A549 (cell line): ENCODE data around the gene RUVBL2. TPM values are rescaled to one million over a fixed set of nuclear protein-coding genes. Genes with fewer than 3 reads are reported as not detected.

ENCODE experiments used
- BCL3 ChIP-seq: fragments of >200 bp; sonication (Bioruptor Twin); formaldehyde crosslinking; IDR thresholded peaks from 3 replicates; pipeline ENCODE4 v1.6.1; 2016
- CHD4 ChIP-seq: fragments of 200-600 bp; sonication (generic); IDR thresholded peaks from 2 replicates; pipeline ENCODE4 v1.6.1; 2016; ENCODE audit warnings: antibody characterized with exemption, mild to moderate bottlenecking, borderline replicate concordance
- HEYL ChIP-seq: fragments of 250-450 bp; sonication (Bioruptor Pico); IDR thresholded peaks from 2 replicates; pipeline ENCODE4 v1.8.0; 2021; ENCODE audit warnings: mild to moderate bottlenecking, moderate library complexity
- HMGXB4 ChIP-seq: fragments of 250-450 bp; sonication (Bioruptor Pico); IDR thresholded peaks from 2 replicates; pipeline ENCODE4 v1.5.0; 2021; ENCODE audit warnings: mild to moderate bottlenecking, moderate library complexity, borderline replicate concordance
- HOXA7 ChIP-seq: fragments of 250-450 bp; sonication (Bioruptor Pico); IDR thresholded peaks from 2 replicates; pipeline ENCODE4 v1.5.0; 2020; ENCODE audit warnings: mild to moderate bottlenecking, moderate library complexity
- KDM1A ChIP-seq: fragments of 200-600 bp; sonication (generic); IDR thresholded peaks from 2 replicates; pipeline ENCODE4 v1.6.1; 2016; ENCODE audit warnings: low read depth, mild to moderate bottlenecking
- MAFK ChIP-seq: fragments of 450-650 bp; IDR thresholded peaks from 2 replicates; pipeline ENCODE4 v1.6.1; 2014; ENCODE audit not compliant: partially characterized antibody
- NPAS2 ChIP-seq: fragments of 250-450 bp; sonication (Bioruptor Pico); IDR thresholded peaks from 2 replicates; pipeline ENCODE4 v1.8.0; 2022; ENCODE audit warnings: mild to moderate bottlenecking, moderate library complexity, borderline replicate concordance
- PHF8 ChIP-seq: fragments of 200-600 bp; sonication (generic); IDR thresholded peaks from 2 replicates; pipeline ENCODE4 v1.6.1; 2016; ENCODE audit warnings: low read depth, mild to moderate bottlenecking, antibody characterized with exemption, moderate library complexity, borderline replicate concordance
- POLR2AphosphoS2 ChIP-seq: conservative IDR thresholded peaks from 2 replicates; pipeline ENCODE4 v1.6.1; 2012; ENCODE audit warnings: low read length, improper control_type of control experiment, inconsistent platforms
- RAD21 ChIP-seq, 2 experiments: fragments of >200 bp in 1 of 2; sonication (Bioruptor Twin) in 1 of 2; formaldehyde crosslinking in 1 of 2; IDR thresholded peaks in 1 of 2; conservative IDR thresholded peaks in 1 of 2; 2 replicates in 1 of 2; 3 replicates in 1 of 2; pipeline ENCODE4 v1.6.1; 2012 to 2018; ENCODE audit warnings: inconsistent platforms in 1 of 2
- RCOR1 ChIP-seq: fragments of 150-350 bp; IDR thresholded peaks from 2 replicates; pipeline ENCODE4 v1.6.1; 2014; ENCODE audit warnings: antibody characterized with exemption, low read length, low read depth
- SMC3 ChIP-seq: fragments of >200 bp; sonication (Bioruptor Twin); formaldehyde crosslinking; IDR thresholded peaks from 3 replicates; pipeline ENCODE4 v1.6.1; 2018; ENCODE audit warnings: inconsistent platforms
- SREBF2 ChIP-seq: fragments of 450-650 bp; IDR thresholded peaks from 2 replicates; pipeline ENCODE4 v1.6.1; 2014; ENCODE audit warnings: mild to moderate bottlenecking, moderate library complexity
- ZNF302 ChIP-seq: fragments of 250-450 bp; sonication (Bioruptor Pico); IDR thresholded peaks from 2 replicates; pipeline ENCODE4 v1.9.0; 2021; ENCODE audit warnings: inconsistent platforms, mild to moderate bottlenecking, moderate library complexity
- polyA plus RNA-seq, 4 experiments: library from polyadenylated mRNA; depleted of rRNA in 3 of 4; stranded (reverse); fragments of >200 nt; fragmentation: RNase III in 1 of 4; extraction: RNeasy Plus Mini Kit Qiagen cat#74134 plus additional on column Dnase treatment in 1 of 4; gene quantifications; 2 replicates in 3 of 4; 3 replicates in 1 of 4; pipeline ENCODE4 v1.2.3, GENCODE V29; 2011 to 2017
- TF ChIP-seq, protein P1 (sequence below): fragments of >200 bp; sonication (Bioruptor Twin); formaldehyde crosslinking; IDR thresholded peaks from 3 replicates; pipeline ENCODE4 v1.5.1; 2016
- TF ChIP-seq, protein P2 (sequence below): fragments of 250-450 bp; sonication (Bioruptor Pico); IDR thresholded peaks from 2 replicates; pipeline ENCODE4 v1.5.0; 2020; ENCODE audit warnings: low read depth, mild to moderate bottlenecking, moderate library complexity
- TF ChIP-seq, protein P3 (sequence below): fragments of 150-350 bp; IDR thresholded peaks from 2 replicates; pipeline ENCODE4 v1.6.1; 2014; ENCODE audit warnings: low read depth, mild to moderate bottlenecking, low read length
- TF ChIP-seq, protein P4 (sequence below): fragments of >200 bp; sonication (Bioruptor Twin); formaldehyde crosslinking; IDR thresholded peaks from 2 replicates; pipeline ENCODE4 v1.6.1; 2016

The RUVBL2 gene
- polyA plus RNA-seq, 2 of the 4 experiments (the other 2 are of a cell fraction), result 186 to 225 TPM

- TF ChIP-seq, protein P1, sequence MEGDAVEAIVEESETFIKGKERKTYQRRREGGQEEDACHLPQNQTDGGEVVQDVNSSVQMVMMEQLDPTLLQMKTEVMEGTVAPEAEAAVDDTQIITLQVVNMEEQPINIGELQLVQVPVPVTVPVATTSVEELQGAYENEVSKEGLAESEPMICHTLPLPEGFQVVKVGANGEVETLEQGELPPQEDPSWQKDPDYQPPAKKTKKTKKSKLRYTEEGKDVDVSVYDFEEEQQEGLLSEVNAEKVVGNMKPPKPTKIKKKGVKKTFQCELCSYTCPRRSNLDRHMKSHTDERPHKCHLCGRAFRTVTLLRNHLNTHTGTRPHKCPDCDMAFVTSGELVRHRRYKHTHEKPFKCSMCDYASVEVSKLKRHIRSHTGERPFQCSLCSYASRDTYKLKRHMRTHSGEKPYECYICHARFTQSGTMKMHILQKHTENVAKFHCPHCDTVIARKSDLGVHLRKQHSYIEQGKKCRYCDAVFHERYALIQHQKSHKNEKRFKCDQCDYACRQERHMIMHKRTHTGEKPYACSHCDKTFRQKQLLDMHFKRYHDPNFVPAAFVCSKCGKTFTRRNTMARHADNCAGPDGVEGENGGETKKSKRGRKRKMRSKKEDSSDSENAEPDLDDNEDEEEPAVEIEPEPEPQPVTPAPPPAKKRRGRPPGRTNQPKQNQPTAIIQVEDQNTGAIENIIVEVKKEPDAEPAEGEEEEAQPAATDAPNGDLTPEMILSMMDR, result no peak
- TF ChIP-seq, protein P2, sequence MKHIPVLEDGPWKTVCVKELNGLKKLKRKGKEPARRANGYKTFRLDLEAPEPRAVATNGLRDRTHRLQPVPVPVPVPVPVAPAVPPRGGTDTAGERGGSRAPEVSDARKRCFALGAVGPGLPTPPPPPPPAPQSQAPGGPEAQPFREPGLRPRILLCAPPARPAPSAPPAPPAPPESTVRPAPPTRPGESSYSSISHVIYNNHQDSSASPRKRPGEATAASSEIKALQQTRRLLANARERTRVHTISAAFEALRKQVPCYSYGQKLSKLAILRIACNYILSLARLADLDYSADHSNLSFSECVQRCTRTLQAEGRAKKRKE (CRISPR knock-in tag), result peak; percentile 88
- TF ChIP-seq ZNF302 (CRISPR knock-in tag), result peak; percentile 80
- peak; percentile 62; the same call in 1 of the 2 replicates for TF ChIP-seq HEYL (CRISPR knock-in tag)
- TF ChIP-seq RCOR1, result no peak
- TF ChIP-seq SMC3, result no peak
- TF ChIP-seq PHF8, result no peak
- no peak for TF ChIP-seq CHD4
- TF ChIP-seq NPAS2 (CRISPR knock-in tag), result no peak
- 0 out of 5 replicates have a peak, but pooled peaks of 1 of the 2 experiments have one; percentile 10 for TF ChIP-seq RAD21 (conservative IDR thresholded peaks at IDR 0.05 in 1 of 2, IDR thresholded peaks at IDR 0.05 in 1 of 2)
- TF ChIP-seq, protein P3, sequence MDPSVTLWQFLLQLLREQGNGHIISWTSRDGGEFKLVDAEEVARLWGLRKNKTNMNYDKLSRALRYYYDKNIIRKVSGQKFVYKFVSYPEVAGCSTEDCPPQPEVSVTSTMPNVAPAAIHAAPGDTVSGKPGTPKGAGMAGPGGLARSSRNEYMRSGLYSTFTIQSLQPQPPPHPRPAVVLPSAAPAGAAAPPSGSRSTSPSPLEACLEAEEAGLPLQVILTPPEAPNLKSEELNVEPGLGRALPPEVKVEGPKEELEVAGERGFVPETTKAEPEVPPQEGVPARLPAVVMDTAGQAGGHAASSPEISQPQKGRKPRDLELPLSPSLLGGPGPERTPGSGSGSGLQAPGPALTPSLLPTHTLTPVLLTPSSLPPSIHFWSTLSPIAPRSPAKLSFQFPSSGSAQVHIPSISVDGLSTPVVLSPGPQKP, result no peak
- TF ChIP-seq HOXA7 (CRISPR knock-in tag), result peak; percentile 63; the same call in 1 of the 2 replicates
- no peak for TF ChIP-seq KDM1A
- TF ChIP-seq POLR2AphosphoS2, result 0 out of 2 replicates have a peak, but pooled peaks have one; percentile 0
- peak; percentile 81; the same call in 2 of the 3 replicates for TF ChIP-seq BCL3
- TF ChIP-seq, protein P4, sequence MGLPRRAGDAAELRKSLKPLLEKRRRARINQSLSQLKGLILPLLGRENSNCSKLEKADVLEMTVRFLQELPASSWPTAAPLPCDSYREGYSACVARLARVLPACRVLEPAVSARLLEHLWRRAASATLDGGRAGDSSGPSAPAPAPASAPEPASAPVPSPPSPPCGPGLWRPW, result no peak
- peak; percentile 57; the same call in 1 of the 2 replicates for TF ChIP-seq HMGXB4 (CRISPR knock-in tag)
- no peak for TF ChIP-seq MAFK
- TF ChIP-seq SREBF2, result no peak
Measured at GRCh38 chr19:48962029-48962848, 31.4 kb upstream of the RUVBL2 start (continued).
